WTC11 (cell line): ENCODE data around the gene ANO3. TPM values are rescaled to one million over a fixed set of nuclear protein-coding genes. Genes with fewer than 3 reads are reported as not detected.

Source experiments
- ATAC-seq: fragments of 200-7000 bp; cut with Tn5 transposase; 2 replicates; pipeline ENCODE4 v1.10.0; 2021; ENCODE audit warnings: mild to moderate bottlenecking, moderate library complexity
- CTCF ChIA-PET: fragments of 300-600 bp; sonication (Branson Sonifier 250); formaldehyde crosslinking; loops from one replicate; lab custom pipeline; 2021; ENCODE audit warnings: antibody characterized with exemption; lab: Charles Lee
- POLR2A ChIA-PET: fragments of 350-600 bp; sonication (Branson Sonifier 250); formaldehyde crosslinking; loops from one replicate; lab custom pipeline; 2021; ENCODE audit warnings: antibody characterized with exemption; lab: Charles Lee
- DNase-seq: peaks from one replicate; pipeline ENCODE4 v3.0.0; 2021; ENCODE audit warnings: low spot score
- H3K27ac Mint-ChIP-seq: 2 replicates; pipeline ENCODE4 v1.8.0; 2021; ENCODE audit warnings: mixed read lengths
- H3K27me3 Mint-ChIP-seq: 2 replicates; pipeline ENCODE4 v1.8.0; 2021; ENCODE audit warnings: low read depth, mild to moderate bottlenecking, moderate library complexity, mixed read lengths
- H3K36me3 Mint-ChIP-seq: 2 replicates; pipeline ENCODE4 v1.8.0; 2021; ENCODE audit warnings: mixed read lengths
- H3K4me1 Mint-ChIP-seq: 2 replicates; pipeline ENCODE4 v1.8.0; 2022; ENCODE audit warnings: mixed read lengths
- H3K4me3 Mint-ChIP-seq: 2 replicates; pipeline ENCODE4 v1.8.0; 2021; ENCODE audit warnings: mild to moderate bottlenecking, moderate library complexity, mixed read lengths
- H3K9me3 Mint-ChIP-seq: 2 replicates; pipeline ENCODE4 v1.8.0; 2021; ENCODE audit warnings: mixed read lengths
- AR ChIP-seq: fragments of 250-450 bp; sonication (Bioruptor Pico); IDR thresholded peaks from 2 replicates; pipeline ENCODE4 v1.9.0; 2021; ENCODE audit warnings: mild to moderate bottlenecking
- CDX4 ChIP-seq: fragments of 250-450 bp; sonication (Bioruptor Pico); IDR thresholded peaks from 2 replicates; pipeline ENCODE4 v1.9.0; 2021; ENCODE audit warnings: moderate library complexity, mild to moderate bottlenecking, inconsistent platforms, borderline replicate concordance
- CREB1 ChIP-seq: sonication (generic); formaldehyde crosslinking; IDR thresholded peaks from 2 replicates; pipeline ENCODE4 v1.8.0; 2023; ENCODE audit warnings: mild to moderate bottlenecking, missing genetic modification reagents
- CTCF ChIP-seq: fragments of 200-600 bp; IDR thresholded peaks from 2 replicates; pipeline ENCODE4 v1.8.0; 2022; ENCODE audit warnings: antibody characterized with exemption
- E2F5 ChIP-seq: sonication (generic); formaldehyde crosslinking; IDR thresholded peaks from 2 replicates; pipeline ENCODE4 v1.8.1; 2022; ENCODE audit warnings: mild to moderate bottlenecking, moderate library complexity, missing genetic modification reagents
- EMX1 ChIP-seq: fragments of 250-450 bp; sonication (Bioruptor Pico); IDR thresholded peaks from 2 replicates; pipeline ENCODE4 v1.8.0; 2021; ENCODE audit warnings: mild to moderate bottlenecking
- FOXJ3 ChIP-seq: sonication (generic); formaldehyde crosslinking; IDR thresholded peaks from 2 replicates; pipeline ENCODE4 v1.9.0; 2021; ENCODE audit warnings: missing genetic modification reagents, mild to moderate bottlenecking, borderline replicate concordance
- FOXP1 ChIP-seq: sonication (generic); formaldehyde crosslinking; IDR thresholded peaks from 2 replicates; pipeline ENCODE4 v1.8.0; 2022; ENCODE audit warnings: missing genetic modification reagents, mild to moderate bottlenecking, moderate library complexity, borderline replicate concordance
- GABPB1 ChIP-seq: sonication (generic); formaldehyde crosslinking; IDR thresholded peaks from 2 replicates; pipeline ENCODE4 v1.8.1; 2023; ENCODE audit warnings: mild to moderate bottlenecking, missing genetic modification reagents
- GRHL2 ChIP-seq: fragments of 250-450 bp; sonication (Bioruptor Pico); IDR thresholded peaks from 2 replicates; pipeline ENCODE4 v1.8.0; 2022; ENCODE audit warnings: mild to moderate bottlenecking, moderate library complexity; ENCODE audit not compliant: insufficient replicate concordance, severe bottlenecking
- JUN ChIP-seq: sonication (generic); formaldehyde crosslinking; IDR thresholded peaks from 2 replicates; pipeline ENCODE4 v1.8.0; 2023; ENCODE audit warnings: mild to moderate bottlenecking, missing genetic modification reagents
- MAX ChIP-seq: sonication (generic); formaldehyde crosslinking; IDR thresholded peaks from 2 replicates; pipeline ENCODE4 v1.8.0; 2022; ENCODE audit warnings: mild to moderate bottlenecking, missing genetic modification reagents
- NFYB ChIP-seq: sonication (generic); formaldehyde crosslinking; conservative IDR thresholded peaks from 2 replicates; pipeline ENCODE4 v1.8.0; 2022; ENCODE audit warnings: low read depth, missing genetic modification reagents
- PRRX2 ChIP-seq: fragments of 250-450 bp; sonication (Bioruptor Pico); IDR thresholded peaks from 2 replicates; pipeline ENCODE4 v1.8.0; 2021; ENCODE audit warnings: mild to moderate bottlenecking
- SMAD3 ChIP-seq: sonication (generic); formaldehyde crosslinking; IDR thresholded peaks from 2 replicates; pipeline ENCODE4 v1.8.0; 2022; ENCODE audit warnings: missing genetic modification reagents, mild to moderate bottlenecking, borderline replicate concordance
- STAT6 ChIP-seq: sonication (generic); formaldehyde crosslinking; conservative IDR thresholded peaks from 2 replicates; pipeline ENCODE4 v1.8.1; 2023; ENCODE audit warnings: mild to moderate bottlenecking, low read depth, missing genetic modification reagents, moderate library complexity
- TEAD4 ChIP-seq: sonication (generic); formaldehyde crosslinking; IDR thresholded peaks from 2 replicates; pipeline ENCODE4 v1.8.0; 2022; ENCODE audit warnings: mild to moderate bottlenecking, missing genetic modification reagents
- ZNF138 ChIP-seq: sonication (generic); formaldehyde crosslinking; conservative IDR thresholded peaks from 2 replicates; pipeline ENCODE4 v1.8.1; 2022; ENCODE audit warnings: mild to moderate bottlenecking, moderate library complexity, missing genetic modification reagents
- ZNF232 ChIP-seq: sonication (generic); formaldehyde crosslinking; IDR thresholded peaks from 2 replicates; pipeline ENCODE4 v1.8.0; 2022; ENCODE audit warnings: mild to moderate bottlenecking, missing genetic modification reagents
- ZNF317 ChIP-seq: sonication (generic); formaldehyde crosslinking; IDR thresholded peaks from 2 replicates; pipeline ENCODE4 v1.8.1; 2023; ENCODE audit warnings: low read depth, mild to moderate bottlenecking, moderate library complexity, missing genetic modification reagents, borderline replicate concordance
- ZNF396 ChIP-seq: fragments of 250-450 bp; sonication (Bioruptor Pico); IDR thresholded peaks from 2 replicates; pipeline ENCODE4 v1.8.0; 2021; ENCODE audit warnings: mild to moderate bottlenecking, moderate library complexity, borderline replicate concordance
- ZNF416 ChIP-seq: fragments of 250-450 bp; sonication (Bioruptor Pico); IDR thresholded peaks from 2 replicates; pipeline ENCODE4 v1.9.0; 2021; ENCODE audit warnings: mild to moderate bottlenecking, inconsistent platforms
- ZNF423 ChIP-seq: fragments of 250-450 bp; sonication (Bioruptor Pico); IDR thresholded peaks from 2 replicates; pipeline ENCODE4 v2.1.2; 2022; ENCODE audit warnings: mild to moderate bottlenecking, moderate library complexity
- total RNA-seq: library from RNA; stranded (reverse); gene quantifications from 3 replicates; pipeline ENCODE4 v1.2.3, GENCODE V29; 2021

ANO3 gene
- total RNA-seq, 1 experiment from 2014 or later = 0.11 TPM

- TF ChIP-seq FOXJ3 = no peak
- TF ChIP-seq, all 79 proteins: peak for 4
Measured at GRCh38 chr11:26522912-26523610, 191.1 kb downstream of the ANO3 start (continued).

- ATAC-seq (no peak), DNase-seq (no peak)
- POLR2A ChIA-PET = no interaction called here
- peaks cover 63% of the 10 kb centered on the region for H3K27me3 Mint-ChIP-seq
- H3K27ac Mint-ChIP-seq = no peak overlapping the region
- H3K9me3 Mint-ChIP-seq = no peaks in the 10 kb centered on the region
- H3K36me3 Mint-ChIP-seq = no peaks in the 10 kb centered on the region
- no peak overlapping the region for H3K4me3 Mint-ChIP-seq
- TF ChIP-seq FOXP1 (CRISPR knock-in tag) (no peak), MAX (CRISPR knock-in tag) (no peak), STAT6 (CRISPR knock-in tag) (no peak), ZNF232 (CRISPR knock-in tag) (no peak), ZNF396 (CRISPR knock-in tag) (no peak), EMX1 (no peak)
- CTCF ChIA-PET = no interaction called here
- peaks cover 9% of the 10 kb centered on the region for H3K4me1 Mint-ChIP-seq
Measured at GRCh38 chr11:26527685-26528084, 195.8 kb downstream of the ANO3 start.

- H3K27me3 Mint-ChIP-seq = peaks cover 10% of the 10 kb centered on the region
- ChIA-PET POLR2A (no interaction called here), CTCF (no interaction called here)
- no peaks in the 10 kb centered on the region for H3K36me3 Mint-ChIP-seq
- no peaks in the 10 kb centered on the region for H3K4me1 Mint-ChIP-seq
- no peak overlapping the region for H3K27ac Mint-ChIP-seq
- ATAC-seq = no peak
- H3K4me3 Mint-ChIP-seq = no peak overlapping the region
- H3K9me3 Mint-ChIP-seq = peaks cover 10% of the 10 kb centered on the region
- DNase-seq = no peak
- TF ChIP-seq ZNF138 (CRISPR knock-in tag) = no peak
- TF ChIP-seq TEAD4 (CRISPR knock-in tag) = no peak
- TF ChIP-seq GABPB1 (CRISPR knock-in tag) = no peak
- no peak for TF ChIP-seq JUN (CRISPR knock-in tag)
- no peak for TF ChIP-seq ZNF317 (CRISPR knock-in tag)
- no peak for TF ChIP-seq ZNF423 (CRISPR knock-in tag)
- no peak for TF ChIP-seq GRHL2 (CRISPR knock-in tag)
- TF ChIP-seq CDX4 (CRISPR knock-in tag) = no peak
- no peak for TF ChIP-seq E2F5 (CRISPR knock-in tag)
- no peak for TF ChIP-seq CREB1 (CRISPR knock-in tag)
- TF ChIP-seq CTCF = no peak
- TF ChIP-seq SMAD3 (CRISPR knock-in tag) = no peak
- TF ChIP-seq AR (CRISPR knock-in tag) = no peak
- no peak for TF ChIP-seq PRRX2 (CRISPR knock-in tag)
- no peak for TF ChIP-seq ZNF416
- TF ChIP-seq NFYB (CRISPR knock-in tag) = no peak
Measured at GRCh38 chr11:26537341-26537740, 205.4 kb downstream of the ANO3 start.
